ENCODE results near the gene JPH4. TPM values are rescaled to one million over a fixed set of nuclear protein-coding genes. Genes with fewer than 3 reads are reported as not detected.

Gene JPH4
- total RNA-seq, 1 experiment from 2014 or later, result not detected

- intact Hi-C loops (cut with micrococcal nuclease; ENCODE audit: unreplicated experiment), result no loop called here
- BruUV-seq (replicated peaks), result no TSS peak
- DNase-seq (ENCODE audit: low spot score), result no peak
- H3K4me1 ChIP-seq (ENCODE audit: insufficient read depth, low read length, poor library complexity, severe bottlenecking), result no peaks in the 10 kb centered on the region
- no peak overlapping the region for H3K27ac ChIP-seq (ENCODE audit: low read depth, low read length, poor library complexity, severe bottlenecking)
- H3K9me3 ChIP-seq (ENCODE audit: low read depth, low read length, poor library complexity, severe bottlenecking), result no peaks in the 10 kb centered on the region
- no peak for TF ChIP-seq EZH2 (IDR thresholded peaks at IDR 0.05; ENCODE audit: borderline replicate concordance, low read depth, low read length, poor library complexity, severe bottlenecking)
- no peak for TF ChIP-seq CTCF (conservative IDR thresholded peaks at IDR 0.05; ENCODE audit: low read depth, low read length)
- no peaks in the 10 kb centered on the region for H3K36me3 ChIP-seq (ENCODE audit: insufficient read depth, low read length, poor library complexity, severe bottlenecking)
- no peaks in the 10 kb centered on the region for H3K27me3 ChIP-seq (replicated peaks; ENCODE audit: insufficient read depth, low read depth, low read length, poor library complexity)
- ChIA-PET CTCF (no interaction called here), POLR2A (ENCODE audit: low non-redundant PET) (no interaction called here)
- H3K4me3 ChIP-seq (ENCODE audit: low read depth, low read length, poor library complexity, severe bottlenecking), result no peak overlapping the region
Measured at GRCh38 chr14:23521785-23522640, 56.6 kb downstream of the JPH4 start.

GRCh38 chr14:23520899-23521533, 57.6 kb downstream of the JPH4 start:
- intact Hi-C loops (cut with micrococcal nuclease; ENCODE audit: unreplicated experiment), result no loop called here
- H3K4me3 ChIP-seq (ENCODE audit: low read depth, low read length, poor library complexity, severe bottlenecking), result no peak overlapping the region
- no peak for TF ChIP-seq EZH2 (IDR thresholded peaks at IDR 0.05; ENCODE audit: borderline replicate concordance, low read depth, low read length, poor library complexity, severe bottlenecking)
- TF ChIP-seq CTCF (conservative IDR thresholded peaks at IDR 0.05; ENCODE audit: low read depth, low read length), result no peak
- no TSS peak for BruUV-seq (replicated peaks)
- no peaks in the 10 kb centered on the region for H3K36me3 ChIP-seq (ENCODE audit: insufficient read depth, low read length, poor library complexity, severe bottlenecking)
- DNase-seq (ENCODE audit: low spot score), result no peak
- no peaks in the 10 kb centered on the region for H3K9me3 ChIP-seq (ENCODE audit: low read depth, low read length, poor library complexity, severe bottlenecking)
- H3K4me1 ChIP-seq (ENCODE audit: insufficient read depth, low read length, poor library complexity, severe bottlenecking), result no peaks in the 10 kb centered on the region
- no peak overlapping the region for H3K27ac ChIP-seq (ENCODE audit: low read depth, low read length, poor library complexity, severe bottlenecking)
- ChIA-PET POLR2A (ENCODE audit: low non-redundant PET) (no interaction called here), CTCF (no interaction called here)
- H3K27me3 ChIP-seq (replicated peaks; ENCODE audit: insufficient read depth, low read depth, low read length, poor library complexity), result no peaks in the 10 kb centered on the region

- Histone ChIP-seq H3K36me3 (ENCODE audit: insufficient read depth, low read length, poor library complexity, severe bottlenecking) (no peaks in the 10 kb centered on the region), H3K4me3 (ENCODE audit: low read depth, low read length, poor library complexity, severe bottlenecking) (no peak overlapping the region), H3K27ac (ENCODE audit: low read depth, low read length, poor library complexity, severe bottlenecking) (no peak overlapping the region), H3K9me3 (ENCODE audit: low read depth, low read length, poor library complexity, severe bottlenecking) (no peaks in the 10 kb centered on the region), H3K4me1 (ENCODE audit: insufficient read depth, low read length, poor library complexity, severe bottlenecking) (no peaks in the 10 kb centered on the region), H3K27me3 (replicated peaks; ENCODE audit: insufficient read depth, low read depth, low read length, poor library complexity) (no peaks in the 10 kb centered on the region)
- DNase-seq (ENCODE audit: low spot score), result no peak
- intact Hi-C loops (cut with micrococcal nuclease; ENCODE audit: unreplicated experiment), result no loop called here
- ChIA-PET CTCF (no interaction called here), POLR2A (ENCODE audit: low non-redundant PET) (no interaction called here)
- BruUV-seq (replicated peaks), result no TSS peak
- no peak for TF ChIP-seq EZH2 (IDR thresholded peaks at IDR 0.05; ENCODE audit: borderline replicate concordance, low read depth, low read length, poor library complexity, severe bottlenecking)
- no peak for TF ChIP-seq CTCF (conservative IDR thresholded peaks at IDR 0.05; ENCODE audit: low read depth, low read length)
Measured at GRCh38 chr14:23518709-23519108, 59.9 kb downstream of the JPH4 start.

Other genes starting within 250 kb of the JPH4 start
- 23.0 and 28.4 TPM in 2 replicates for gene SLC22A17, start 225.9 kb downstream of the JPH4 start, total RNA-seq (2021)
- gene EFS, start 213.6 kb downstream of the JPH4 start, total RNA-seq (2021), result 55.9 and 60.9 TPM in 2 replicates
- gene IL25, start 206.0 kb downstream of the JPH4 start, total RNA-seq (2021), result not detected in 2 replicates
- not detected in 2 replicates for gene CMTM5, start 201.7 kb downstream of the JPH4 start, total RNA-seq (2021)
- gene MYH6, start 170.5 kb downstream of the JPH4 start, total RNA-seq (2021), result not detected in 2 replicates
- gene MYH7, start 143.1 kb downstream of the JPH4 start, total RNA-seq (2021), result not detected in 2 replicates
- 59.9 and 71.2 TPM in 2 replicates for gene NGDN, start 109.1 kb downstream of the JPH4 start, total RNA-seq (2021)
- gene ZFHX2, start 27.0 kb downstream of the JPH4 start, total RNA-seq (2021), result 4.8 and 5.8 TPM in 2 replicates
- gene THTPA, start 22.5 kb downstream of the JPH4 start, total RNA-seq (2021), result 12.3 and 18.9 TPM in 2 replicates
- 26.0 and 40.1 TPM in 2 replicates for gene AP1G2, start 11.0 kb downstream of the JPH4 start, total RNA-seq (2021)
- 0.83 and 1.2 TPM in 2 replicates for gene DHRS2, start 57.6 kb upstream of the JPH4 start, total RNA-seq (2021)

All from A673 (cell line).